NCI-H2227 treated with DMSO at 0.1 percent for 48 hours (cell line): ENCODE measurements around the gene LAMA2.

Source experiments
- DNase-seq: peaks from one replicate; lab custom pipeline; 2025; lab: John Stamatoyannopoulos, UW

Gene LAMA2

DNA sequence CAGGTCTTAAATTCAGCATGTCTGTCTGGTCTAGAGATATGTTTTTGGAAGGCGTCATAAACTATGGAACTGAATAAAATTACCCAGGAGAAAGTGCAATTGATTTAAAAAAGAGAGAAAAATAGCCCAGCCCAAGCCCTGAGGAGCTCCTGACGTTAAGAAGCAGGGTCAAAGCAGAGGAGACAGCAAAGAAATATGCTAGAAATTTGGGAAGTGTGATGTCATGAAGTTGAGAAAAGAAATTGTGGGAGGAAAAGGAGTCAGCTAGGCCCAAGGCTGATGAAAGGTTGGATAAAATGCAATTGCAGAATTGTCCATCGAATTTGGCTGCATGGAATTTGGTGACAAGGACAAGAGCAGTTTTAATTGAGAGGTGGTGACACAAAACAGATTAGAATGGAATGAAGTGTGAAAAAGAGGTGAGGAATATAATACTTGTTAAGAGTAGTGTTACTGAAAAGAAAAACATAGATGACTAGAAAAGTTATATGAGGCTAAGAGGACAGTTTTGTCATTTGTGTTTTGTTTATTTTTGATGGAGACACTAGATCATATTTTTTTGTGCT is 381.6 kb downstream of the LAMA2 start:
- no peak for DNase-seq

DNA sequence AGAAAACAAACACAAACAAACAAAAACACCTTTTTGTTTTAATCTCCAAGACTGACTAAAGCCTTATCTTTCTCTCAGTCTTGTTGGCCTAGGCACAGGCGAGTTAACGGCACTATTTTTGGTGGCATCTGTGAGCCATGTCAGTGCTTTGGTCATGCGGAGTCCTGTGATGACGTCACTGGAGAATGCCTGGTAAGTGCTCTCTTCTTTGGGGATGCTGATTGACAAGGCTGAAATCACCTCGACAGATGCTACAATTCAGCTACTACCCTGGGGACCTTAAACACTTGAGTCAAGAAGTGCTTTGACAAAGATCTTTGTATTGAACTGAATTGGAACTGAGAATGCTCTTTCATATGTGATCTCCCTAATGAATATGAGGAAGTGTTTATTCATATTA is 384.1 kb downstream of the LAMA2 start:
- no peak for DNase-seq

DNA sequence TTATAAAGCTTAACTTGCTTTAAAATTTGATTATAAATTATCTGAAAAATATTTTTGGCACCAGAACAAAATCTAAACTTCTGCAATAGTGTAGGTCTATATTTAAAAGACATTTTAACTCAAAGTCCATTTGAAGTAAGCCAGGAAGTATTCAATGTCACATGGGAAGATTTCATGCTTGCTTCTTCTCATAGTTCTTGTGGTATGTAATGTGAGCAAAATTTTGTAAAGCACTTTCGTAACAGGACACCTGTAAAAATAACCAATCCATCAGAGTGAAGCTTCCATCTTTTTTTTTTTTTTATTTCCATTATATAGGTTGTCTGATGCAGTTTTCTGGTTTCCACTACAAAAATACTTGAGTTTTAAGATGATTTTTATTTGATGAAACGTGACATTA is 386.1 kb downstream of the LAMA2 start:
- no peak for DNase-seq

DNA sequence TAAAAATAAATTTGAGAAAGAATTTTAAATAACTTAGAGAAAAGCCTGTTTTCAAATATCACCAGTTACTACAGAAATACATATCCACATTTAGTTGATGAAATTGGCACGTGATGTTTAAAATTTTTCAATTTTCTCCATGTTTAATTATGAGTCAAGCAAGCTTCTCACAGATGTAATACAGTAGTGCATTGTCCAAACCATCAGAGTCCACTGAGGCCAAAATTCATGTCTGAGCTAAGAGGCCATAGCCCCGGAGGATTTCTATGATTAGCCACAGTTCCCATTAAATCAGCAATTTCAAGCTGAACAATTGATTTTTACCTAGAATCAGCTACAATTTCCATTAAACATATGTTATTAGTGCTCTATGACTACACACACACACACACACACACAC is 387.0 kb downstream of the LAMA2 start:
- no peak for DNase-seq

DNA sequence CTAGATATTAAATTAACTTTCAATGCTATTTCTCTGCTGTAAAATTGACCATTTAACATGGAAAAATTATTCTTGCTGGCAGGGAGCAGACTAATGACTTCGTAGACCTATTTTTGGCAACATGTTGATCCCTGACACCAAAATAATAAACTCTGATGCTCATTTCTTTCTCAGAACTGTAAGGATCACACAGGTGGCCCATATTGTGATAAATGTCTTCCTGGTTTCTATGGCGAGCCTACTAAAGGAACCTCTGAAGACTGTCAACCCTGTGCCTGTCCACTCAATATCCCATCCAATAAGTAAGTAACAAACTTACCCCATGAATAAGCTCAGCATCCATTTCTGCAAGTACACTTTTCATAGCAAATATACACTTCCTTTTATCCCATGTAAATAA is 387.5 kb downstream of the LAMA2 start:
- no peak for DNase-seq

DNA sequence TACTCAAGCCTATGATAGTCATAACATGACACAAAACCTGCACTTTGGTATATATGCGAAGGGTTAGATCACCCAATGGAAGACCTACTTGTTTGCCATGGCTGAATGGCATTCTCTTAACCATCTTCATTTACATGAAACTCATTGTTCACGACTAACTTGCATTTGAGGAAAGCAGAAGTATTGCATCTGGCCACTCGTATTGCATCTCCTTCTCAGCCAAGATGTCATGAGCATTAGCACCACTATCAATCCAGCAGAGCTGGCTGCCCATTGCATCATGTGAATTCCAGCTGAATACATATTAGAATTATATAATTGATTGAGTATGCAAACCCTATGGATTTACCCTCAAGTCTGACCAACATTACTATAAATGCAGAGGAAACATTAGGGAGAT is 390.2 kb downstream of the LAMA2 start:
- no peak for DNase-seq

DNA sequence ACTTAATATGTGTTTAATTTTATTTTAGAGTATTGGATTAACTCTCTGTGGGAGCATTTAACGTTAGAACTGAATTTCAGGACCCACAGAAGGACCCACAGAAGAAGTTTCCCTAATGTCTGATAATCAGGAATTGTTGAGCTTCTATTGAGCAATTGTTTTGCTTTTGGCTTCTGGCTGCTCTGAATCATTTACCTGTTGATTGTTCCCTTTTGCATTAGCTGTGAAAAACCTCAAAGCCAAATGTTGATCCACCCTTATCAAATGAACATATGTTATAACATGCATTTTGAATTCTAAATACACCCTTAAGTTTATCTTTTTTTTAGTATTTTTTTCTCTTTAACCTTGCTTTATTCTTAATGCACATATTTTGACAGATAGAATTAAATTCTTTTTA is 393.5 kb downstream of the LAMA2 start:
- no peak for DNase-seq

DNA sequence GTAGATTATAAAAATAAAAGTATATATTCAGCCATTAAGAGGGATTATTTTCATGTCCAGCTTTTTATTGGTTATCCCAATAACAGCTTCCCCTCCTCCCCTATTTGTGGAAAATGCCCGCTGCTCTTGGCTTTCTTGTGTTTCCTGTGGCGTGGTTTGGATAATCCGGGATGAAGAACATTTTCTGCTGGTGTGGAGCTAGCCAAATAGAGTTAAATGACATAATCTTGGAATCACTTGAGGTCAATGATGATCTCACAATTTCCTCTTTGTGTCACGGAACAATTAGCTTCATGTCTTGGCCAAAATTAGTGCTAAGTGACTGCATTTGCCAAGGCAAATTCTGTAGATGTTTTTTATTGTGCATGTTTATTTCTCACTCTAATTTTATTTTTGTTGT is 394.0 kb downstream of the LAMA2 start:
- DNase-seq = no peak

DNA sequence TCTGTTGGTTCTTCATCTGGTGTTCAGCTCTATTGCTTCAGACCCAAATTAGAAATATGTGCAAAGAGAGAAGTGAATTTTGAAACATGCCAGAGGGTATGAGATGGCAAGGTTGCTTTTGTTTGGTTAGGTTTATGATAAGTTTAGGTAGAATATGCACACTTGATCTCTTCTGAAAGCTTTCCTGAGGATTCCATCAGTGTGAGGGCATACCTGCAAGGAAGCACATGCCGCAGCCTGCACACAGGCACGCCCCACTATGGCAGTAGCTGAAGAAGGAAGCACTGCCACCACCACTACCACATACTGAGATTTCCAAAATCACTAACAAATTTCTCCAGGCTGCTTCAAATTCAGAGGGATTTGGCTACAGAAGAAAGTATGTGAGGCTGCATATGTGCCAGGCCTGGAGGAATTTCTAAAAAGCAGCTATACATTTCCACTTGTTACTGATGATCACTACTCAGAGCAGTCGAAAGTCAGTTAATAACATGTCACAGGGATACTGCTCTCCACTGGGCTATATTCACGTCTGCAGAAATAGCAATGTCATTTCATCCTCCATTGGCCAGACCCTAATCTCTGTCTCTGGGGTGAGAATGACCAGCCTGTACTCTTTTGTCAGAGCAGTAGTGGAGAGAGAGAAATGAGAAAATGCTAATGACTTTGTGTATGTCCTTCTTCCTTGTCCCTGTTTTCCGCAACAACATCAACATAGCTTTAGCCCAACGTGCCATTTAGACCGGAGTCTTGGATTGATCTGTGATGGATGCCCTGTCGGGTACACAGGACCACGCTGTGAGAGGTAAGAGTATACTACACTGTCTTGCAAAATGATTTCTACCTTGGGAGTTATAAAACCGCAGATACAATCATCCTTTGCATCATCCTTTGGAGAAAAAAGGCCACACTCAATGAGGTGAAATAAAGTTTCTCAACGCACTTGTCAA is 396.7 kb downstream of the LAMA2 start:
- no peak for DNase-seq

DNA sequence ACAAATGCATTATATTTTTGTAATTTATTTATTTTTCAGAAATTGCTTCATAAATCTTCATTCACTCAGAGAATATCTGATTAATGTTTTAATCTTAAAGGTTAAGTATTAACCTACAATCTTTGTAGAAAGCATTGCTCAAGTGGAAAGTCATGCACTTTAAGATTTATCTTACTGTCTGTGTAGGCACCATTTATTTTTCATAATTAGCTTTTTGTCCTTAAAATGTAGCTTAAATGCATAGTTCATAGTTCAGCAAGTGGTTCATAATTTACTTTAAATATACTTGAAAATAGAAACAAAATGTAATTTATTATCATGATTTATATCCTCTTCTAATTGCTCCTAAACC is 397.3 kb downstream of the LAMA2 start:
- DNase-seq = no peak

DNA sequence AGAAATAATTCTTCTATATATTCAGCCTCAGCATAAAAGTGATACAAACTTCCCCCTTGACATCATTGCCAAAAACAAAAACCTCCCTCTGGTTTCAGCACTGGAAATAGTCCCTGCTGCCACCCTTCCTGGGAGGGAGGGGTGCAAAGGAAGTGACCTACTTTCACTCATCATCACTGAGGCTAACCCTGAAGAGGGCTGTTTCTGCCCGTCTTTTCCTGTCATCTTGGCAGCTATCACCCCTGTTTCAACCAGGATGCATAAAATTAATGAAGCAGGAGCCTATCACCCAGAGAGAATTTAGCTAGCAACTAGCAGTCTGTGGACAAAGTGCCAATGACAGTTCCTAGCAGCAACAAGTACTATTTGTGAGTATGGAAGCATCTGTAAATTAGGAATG is 397.8 kb downstream of the LAMA2 start:
- no peak for DNase-seq

DNA sequence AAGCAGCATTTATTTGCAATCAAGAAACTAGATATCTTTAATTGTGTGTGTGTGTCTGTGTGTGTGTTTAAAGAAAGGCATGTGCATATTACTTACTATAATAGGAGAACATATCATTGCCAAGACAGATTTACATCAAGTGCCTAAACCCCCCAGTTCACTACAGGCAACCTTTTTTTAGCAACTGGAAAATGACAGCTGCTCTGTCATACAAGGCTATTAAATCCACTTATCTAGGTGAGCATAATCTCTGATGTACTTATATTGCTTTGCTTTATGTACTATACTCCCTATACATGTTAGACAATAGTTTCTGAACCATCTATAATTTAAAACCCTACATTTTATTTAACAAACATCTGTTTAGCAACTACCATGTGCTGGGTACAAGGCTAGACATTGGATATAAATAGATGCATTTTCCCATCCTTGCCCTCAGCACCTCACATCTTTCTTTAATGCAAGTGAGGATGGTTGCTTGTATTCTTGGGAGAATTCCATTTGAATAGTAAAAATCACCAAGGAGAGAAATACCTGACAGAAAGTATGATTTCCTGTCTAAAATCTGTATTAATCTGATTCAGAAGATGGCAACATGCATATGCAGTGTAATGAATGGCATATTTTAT is 398.3 kb downstream of the LAMA2 start:
- peak; percentile 20 for DNase-seq

DNA sequence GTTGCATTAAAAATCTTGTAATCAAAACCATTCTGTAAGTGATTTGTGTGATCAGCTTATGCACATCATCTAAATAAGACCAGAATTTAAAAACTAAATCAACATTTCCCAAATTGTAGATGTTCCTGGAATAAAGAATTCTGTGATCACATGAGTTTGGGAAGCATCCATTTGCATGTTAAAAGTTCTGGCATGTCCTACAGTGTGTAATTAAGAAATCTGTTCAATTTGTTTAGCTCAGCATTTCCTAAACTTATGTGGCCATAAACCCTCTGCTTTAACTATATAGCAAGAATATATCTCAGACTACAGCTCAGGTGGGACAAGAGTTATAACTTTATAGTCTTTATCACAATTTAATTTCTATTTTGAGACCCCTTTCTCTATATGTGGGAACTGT is 399.1 kb downstream of the LAMA2 start:
- DNase-seq = no peak

DNA sequence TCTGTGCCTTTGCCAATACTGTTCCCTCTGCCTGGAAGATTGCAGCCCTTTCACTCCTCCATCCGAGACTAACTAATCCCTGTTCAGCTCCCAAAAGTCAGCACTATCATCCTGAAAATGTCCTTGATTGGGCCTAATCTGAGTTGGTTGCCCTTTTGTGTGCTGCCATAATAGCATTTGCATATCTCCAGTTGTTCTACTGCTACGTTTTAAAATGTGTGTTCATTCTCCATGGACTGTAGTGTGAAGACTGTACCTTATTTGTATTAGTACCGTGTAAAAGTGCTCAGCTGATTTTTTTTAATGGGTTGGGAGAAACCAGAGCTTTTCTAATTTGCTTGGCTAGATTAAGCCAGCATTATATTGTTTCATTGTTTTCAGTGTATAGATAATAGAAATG is 401.3 kb downstream of the LAMA2 start:
- no peak for DNase-seq

DNA sequence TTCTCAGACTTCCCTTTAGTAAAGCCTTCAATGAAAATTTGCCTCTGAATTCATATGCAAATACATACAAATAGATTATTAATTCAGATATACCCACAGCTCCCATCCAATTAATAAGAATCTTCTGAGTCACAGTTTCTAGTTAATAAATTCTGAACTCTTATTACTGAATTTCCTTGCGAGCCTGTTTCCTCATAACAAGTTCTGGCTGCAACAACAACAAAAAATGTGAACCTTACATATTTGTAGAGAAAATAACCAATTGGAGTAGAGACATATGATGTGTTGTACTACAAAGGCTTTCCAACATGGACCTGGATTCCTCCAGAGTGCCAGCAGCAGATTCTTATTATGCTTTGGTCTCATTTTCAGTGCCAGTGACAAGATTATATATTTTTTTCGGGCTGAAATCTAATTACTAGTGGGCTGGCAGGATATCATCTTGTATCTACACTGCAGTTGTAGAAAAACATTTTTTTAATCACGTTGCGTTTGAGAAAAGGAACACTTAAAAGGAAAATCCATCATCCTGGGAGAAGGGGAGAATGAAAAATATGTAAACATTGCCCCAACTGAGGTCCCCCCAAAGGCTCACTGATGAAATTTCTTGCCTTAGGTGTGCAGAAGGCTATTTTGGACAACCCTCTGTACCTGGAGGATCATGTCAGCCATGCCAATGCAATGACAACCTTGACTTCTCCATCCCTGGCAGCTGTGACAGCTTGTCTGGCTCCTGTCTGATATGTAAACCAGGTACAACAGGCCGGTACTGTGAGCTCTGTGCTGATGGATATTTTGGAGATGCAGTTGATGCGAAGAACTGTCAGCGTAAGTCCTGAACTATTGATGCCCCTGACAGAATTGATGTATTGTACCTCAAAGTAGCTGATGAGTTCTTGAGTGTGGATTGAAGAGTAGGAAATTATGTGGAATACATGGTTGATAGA is 404.6 kb downstream of the LAMA2 start:
- DNase-seq = no peak

DNA sequence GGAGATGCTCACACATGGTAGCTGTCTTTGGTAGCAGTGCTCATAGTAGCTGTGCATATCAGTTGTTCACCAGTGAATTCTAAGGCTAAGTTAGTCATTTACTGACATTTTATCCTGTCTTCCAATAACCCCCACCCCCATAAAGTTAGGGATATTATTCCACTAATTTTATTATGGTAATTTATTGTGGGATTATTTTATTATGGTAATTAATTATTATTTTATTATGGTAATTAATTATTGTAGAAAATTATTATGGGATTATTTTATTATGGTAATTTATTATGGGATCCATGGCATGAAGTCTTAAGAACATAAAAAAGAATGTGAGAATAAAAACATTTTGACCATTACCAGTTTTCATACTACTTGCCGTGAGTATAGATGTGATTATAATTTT is 406.5 kb downstream of the LAMA2 start:
- no peak for DNase-seq

DNA sequence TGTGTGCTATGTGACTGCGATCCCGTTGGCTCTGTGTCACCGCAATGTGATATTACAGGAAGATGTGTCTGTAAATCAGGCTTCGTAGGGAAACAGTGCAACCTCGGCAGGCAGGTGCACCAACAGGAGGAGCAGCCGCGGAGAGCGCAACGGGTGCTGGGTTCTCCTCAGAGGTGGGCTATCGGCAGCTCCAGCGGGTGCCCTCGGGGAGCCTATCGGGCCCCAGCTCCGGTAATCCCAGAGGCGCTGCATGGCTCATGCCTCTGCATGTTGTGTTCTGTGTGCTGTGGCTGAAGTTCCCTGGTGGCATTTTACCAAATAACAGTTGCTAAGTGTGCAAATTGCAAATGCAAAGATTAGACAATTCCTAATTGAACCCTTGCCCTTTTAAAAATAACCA is 409.9 kb downstream of the LAMA2 start:
- DNase-seq = no peak

DNA sequence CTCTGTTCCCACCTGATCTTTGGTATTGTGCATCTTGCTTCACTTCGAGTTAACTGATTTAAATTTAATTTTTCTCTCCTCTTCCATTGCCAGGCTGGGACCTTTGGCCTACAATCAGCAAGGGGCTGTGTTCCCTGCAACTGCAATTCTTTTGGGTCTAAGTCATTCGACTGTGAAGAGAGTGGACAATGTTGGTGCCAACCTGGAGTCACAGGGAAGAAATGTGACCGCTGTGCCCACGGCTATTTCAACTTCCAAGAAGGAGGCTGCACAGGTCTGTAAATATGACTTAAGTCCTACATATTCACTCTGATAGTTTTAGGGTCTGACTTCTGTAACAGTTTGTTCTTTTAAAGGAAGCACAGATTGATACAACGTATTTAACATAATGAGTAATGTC is 414.7 kb downstream of the LAMA2 start:
- DNase-seq = no peak

DNA sequence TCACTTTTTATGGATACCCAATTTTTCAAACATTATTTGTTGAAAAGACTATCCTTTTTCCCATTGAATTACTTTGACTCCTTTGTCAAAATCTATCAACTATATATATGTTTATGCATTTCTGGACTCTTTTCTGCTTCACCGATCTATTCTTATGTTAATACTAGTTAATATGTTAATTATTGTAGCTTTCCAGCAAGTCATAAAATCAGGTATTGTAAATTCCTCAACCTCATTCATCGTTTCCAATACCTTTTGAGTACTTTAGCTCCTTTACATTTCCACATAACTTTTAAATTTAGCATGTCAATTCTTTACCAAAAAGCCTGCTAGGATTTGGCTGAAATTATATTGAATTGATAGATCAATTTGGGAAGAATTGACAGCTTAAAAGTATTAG is 419.7 kb downstream of the LAMA2 start:
- no peak for DNase-seq

DNA sequence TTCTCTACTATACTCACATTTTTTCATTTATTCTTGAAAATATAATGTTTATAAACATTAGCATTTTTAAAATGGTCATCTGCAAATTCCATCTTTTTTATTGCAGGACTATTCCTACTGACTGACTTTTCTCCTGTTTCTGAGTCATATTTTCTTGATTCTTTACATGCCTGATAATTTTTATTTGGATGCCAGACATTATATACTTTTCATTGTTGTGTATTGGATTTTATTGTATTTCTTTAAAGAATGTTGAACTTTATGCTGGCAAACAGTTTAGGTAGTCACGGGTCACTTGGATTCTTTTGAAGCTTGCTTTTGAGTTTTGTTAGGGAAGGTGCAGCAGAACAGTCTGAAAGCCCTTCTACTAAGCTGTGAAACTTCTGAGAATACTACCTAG is 423.9 kb downstream of the LAMA2 start:
- no peak for DNase-seq

DNA sequence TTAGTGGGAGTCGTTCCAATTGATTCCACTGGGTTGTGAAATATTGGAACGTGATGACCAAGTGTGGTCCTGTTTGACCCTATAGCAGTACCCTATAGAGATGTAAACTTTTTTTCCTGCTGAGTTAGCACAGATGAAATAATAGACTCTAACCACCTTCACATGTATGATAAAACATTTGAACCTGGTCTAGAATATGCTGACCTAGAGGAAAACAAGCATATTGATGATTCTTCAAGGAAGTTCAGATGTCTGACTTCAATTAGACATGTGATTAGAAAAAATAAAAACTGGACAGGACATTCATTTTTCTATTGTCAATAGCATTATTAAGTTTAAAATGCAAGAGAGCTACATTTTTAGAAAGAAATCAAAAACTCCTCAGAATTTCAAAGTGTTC is 424.9 kb downstream of the LAMA2 start:
- no peak for DNase-seq

DNA sequence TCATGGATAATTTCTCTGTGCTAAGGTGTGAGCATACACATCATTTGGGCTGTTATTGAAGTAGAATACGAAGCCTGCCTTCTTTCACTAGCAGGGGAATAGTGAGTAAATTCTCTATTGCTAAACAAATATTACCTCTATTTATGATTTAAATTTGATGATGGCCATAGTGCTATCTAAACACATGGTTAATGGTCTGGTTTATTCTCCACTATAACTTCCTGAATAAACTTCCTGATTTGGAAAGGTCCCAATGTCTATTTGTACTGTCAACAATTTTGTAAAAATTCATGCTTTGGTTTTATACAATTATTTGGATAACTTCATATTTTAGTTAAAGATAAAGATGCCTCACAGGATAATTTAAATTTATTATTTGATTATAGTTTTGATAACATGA is 426.2 kb downstream of the LAMA2 start:
- DNase-seq = no peak
